ENCODE measurements around the gene FBXO31. TPM values are rescaled to one million over a fixed set of nuclear protein-coding genes. Genes with fewer than 3 reads are reported as not detected.

Gene FBXO31
- total and polyA plus RNA-seq, 9 of the 15 experiments (the other 6 are each of a cell fraction or from before 2014, with no cell fraction given), result 0.18 to 33.3 (median 10.9) TPM

GRCh38 chr16:87338155-87338765 lies 45.3 kb downstream of the FBXO31 start:
- H3K4me2 ChIP-seq (ENCODE audit: insufficient read depth, low read length), result no peak overlapping the region
- ChIA-PET CTCF (ENCODE audit: low intra/inter-chr PET ratio) (interaction anchor here (0.7 kb wide), 1 partner anchor 57 kb away, joined by 3 read pairs; no protein-coding TSS in a partner anchor), POLR2A (interaction anchor here (1.2 kb wide), 1 partner anchor 14 kb away, joined by 3 read pairs; no protein-coding TSS in a partner anchor)
- WGBS (ENCODE audit: insufficient coverage, low coverage, missing lambda C conversion rate), result 89% methylated on average over 6 of the region's 18 CpGs
- no TSS peak for BruUV-seq (replicated peaks)
- DNase-seq (ENCODE audit: extremely low read depth in 1 of 4, low spot score in 3 of 4), result no peak
- H3K9me3 ChIP-seq (replicated peaks; ENCODE audit: control insufficient read depth, insufficient read depth, low read depth, low read length), result no peaks in the 10 kb centered on the region
- H3K36me3 ChIP-seq (ENCODE audit: control insufficient read depth, insufficient read depth, low read length), result peaks cover 70% of the 10 kb centered on the region; the same call in 2 of the 3 replicates
- intact Hi-C loops (cut with micrococcal nuclease), result no loop called here
- no peaks in the 10 kb centered on the region for H3K79me2 ChIP-seq (ENCODE audit: control insufficient read depth, insufficient read depth, low read length)
- H3K4me3 ChIP-seq, result no peak overlapping the region
- TF ChIP-seq E2F6 (IDR thresholded peaks at IDR 0.05; ENCODE audit: borderline replicate concordance in 1 of 2, extremely low read depth in 1 of 2, insufficient read depth in 1 of 2, insufficient read length in 1 of 2, low read depth in 1 of 2, low read length in 1 of 2, poor library complexity in 1 of 2, severe bottlenecking in 1 of 2) (no peak), CTCF (IDR thresholded peaks at IDR 0.05 in 2 of 3, conservative IDR thresholded peaks at IDR 0.05 in 1 of 3; ENCODE audit: insufficient read depth in 2 of 3, low read depth in 1 of 3, low read length in 3 of 3) (no peak), POLR2G (IDR thresholded peaks at IDR 0.05; ENCODE audit: low read depth, low read length) (0 out of 2 replicates have a peak, but pooled peaks have one; percentile 17)
- no peak overlapping the region for H3K9ac ChIP-seq (ENCODE audit: insufficient read depth in 1 of 2, low read depth in 2 of 2, low read length in 2 of 2)
- no peak overlapping the region for H3K27ac ChIP-seq (ENCODE audit: extremely low read depth, low read depth, low read length)
- no peak for FAIRE-seq
- no peak for ATAC-seq
- H3K9me1 ChIP-seq (ENCODE audit: control insufficient read depth, insufficient read depth, low read length), result no peaks in the 10 kb centered on the region
- H3K27me3 ChIP-seq (ENCODE audit: control insufficient read depth in 2 of 2, insufficient read depth in 2 of 2, low read length in 2 of 2), result no peaks in the 10 kb centered on the region
- H4K20me1 ChIP-seq (replicated peaks; ENCODE audit: control insufficient read depth, insufficient read depth, low read length), result peaks cover 4% of the 10 kb centered on the region
- in situ Hi-C loops (cut with MboI), result no loop called here
- H2AFZ ChIP-seq (ENCODE audit: low read depth, low read length), result no peak overlapping the region
- H3K4me1 ChIP-seq (replicated peaks in 1 of 2; ENCODE audit: control insufficient read depth in 2 of 2, insufficient read depth in 2 of 2, low read length in 2 of 2), result peaks cover 0 to 5% of the 10 kb centered on the region in 2 experiments; a peak in 1 of 5 replicates

Measured in K562 (cell line).